Left ventricle myocardium superior (tissue), 1 donor: ENCODE measurements around the gene SCAF4. TPM values are rescaled to one million over a fixed set of nuclear protein-coding genes. Genes with fewer than 3 reads are reported as not detected.
"Not testable (repeated sequence)": the region's sequence is repeated elsewhere in the genome, so short reads cannot be mapped to it uniquely, and the experiment has no call there.

ENCODE experiments used
- ATAC-seq: fragments of 200-7000 bp; cut with Tn5 transposase; one replicate; pipeline ENCODE4 v1.9.1; 2020; ENCODE audit warnings: mild to moderate bottlenecking, moderate library complexity
- DNase-seq: peaks from one replicate; pipeline ENCODE4 v3.0.0-alpha.2; 2020
- intact Hi-C: fragments of 100-400 bp; cut with micrococcal nuclease; formaldehyde crosslinking; loops from one replicate; pipeline ENCODE4 v1.11.0; 2022
- total RNA-seq: library from RNA; stranded (reverse); fragmentation: NEBNext Ultra II Directional; extraction: Animal tissue kit (Norgen Biotek cat#: 25700); gene quantifications from one replicate; pipeline ENCODE4 v1.2.1, GENCODE V29; 2021
- donor health status: DM: no; HTN: yes; CAD: no; lungs with severe emphysema.

SCAF4 gene
- total RNA-seq, 1 donor from 2014 or later, result 16.7 TPM

GRCh38 chr21:31659286-31659535, 72.7 kb downstream of the SCAF4 start:
- ATAC-seq (peak; percentile 18), DNase-seq (no peak)
- intact Hi-C loops, result no loop called here

DNA sequence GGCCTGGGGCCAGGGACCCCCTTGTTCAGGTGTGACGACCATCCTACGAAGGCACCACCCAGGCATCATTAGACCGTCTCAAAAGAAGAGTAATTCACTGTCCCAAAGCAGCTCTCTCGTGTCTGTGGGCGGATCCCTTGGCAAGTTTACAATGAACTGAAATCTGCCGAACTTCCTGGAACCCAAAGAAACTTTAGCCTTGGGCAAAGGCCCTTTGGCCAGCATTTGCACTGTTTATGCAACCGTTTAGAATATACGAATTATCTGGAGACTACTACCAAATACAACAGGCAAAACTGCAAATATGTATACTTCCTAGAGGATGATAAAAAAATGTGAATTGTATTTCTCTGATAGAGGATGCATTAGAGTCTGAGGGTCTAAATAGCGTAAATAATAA, 73.9 kb downstream of the SCAF4 start:
- no peak for DNase-seq
- ATAC-seq, result no peak
- intact Hi-C loops, result no loop called here

- DNase-seq (no peak), ATAC-seq (no peak)
- intact Hi-C loops, result no loop called here
These were observed 75.5 kb downstream of the SCAF4 start for GRCh38 chr21:31656199-31657095.

- intact Hi-C loops, DNase-seq, ATAC-seq: not testable (repeated sequence)
These were observed 76.9 kb downstream of the SCAF4 start for GRCh38 chr21:31654821-31655580.

DNA sequence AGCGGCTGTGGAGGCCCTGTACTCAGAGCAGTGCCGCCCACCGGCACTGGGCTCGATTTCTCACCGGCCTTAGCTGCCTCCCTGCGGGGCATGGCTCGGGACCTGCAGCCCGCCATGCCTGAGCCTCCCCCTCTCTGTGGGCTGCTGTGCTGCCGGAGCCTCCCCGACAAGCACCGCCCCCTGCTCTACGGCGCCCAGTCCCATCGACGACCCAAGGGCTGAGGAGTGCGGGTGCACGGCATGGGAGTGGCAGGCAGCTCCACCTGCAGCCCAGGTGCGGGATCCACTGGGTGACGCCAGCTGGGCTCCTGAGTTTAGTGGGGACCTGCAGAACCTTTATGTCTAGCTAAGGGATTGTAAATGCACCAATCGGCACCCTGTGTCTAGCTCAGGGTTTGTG, 77.6 kb downstream of the SCAF4 start:
- intact Hi-C loops, result no loop called here
- DNase-seq, result no peak

GRCh38 chr21:31651491-31651890, 80.4 kb downstream of the SCAF4 start:
- DNase-seq, intact Hi-C loops, ATAC-seq: not testable (repeated sequence)

More for the DNA sequence above, 77.6 kb downstream of the SCAF4 start:
- no peak for ATAC-seq

GRCh38 chr21:31650930-31651329, 81.0 kb downstream of the SCAF4 start:
- intact Hi-C loops, result no loop called here
- DNase-seq (no peak), ATAC-seq (no peak)

GRCh38 chr21:31647650-31648049, 84.3 kb downstream of the SCAF4 start:
- intact Hi-C loops, result no loop called here
- DNase-seq, result no peak
- ATAC-seq, result no peak

DNA sequence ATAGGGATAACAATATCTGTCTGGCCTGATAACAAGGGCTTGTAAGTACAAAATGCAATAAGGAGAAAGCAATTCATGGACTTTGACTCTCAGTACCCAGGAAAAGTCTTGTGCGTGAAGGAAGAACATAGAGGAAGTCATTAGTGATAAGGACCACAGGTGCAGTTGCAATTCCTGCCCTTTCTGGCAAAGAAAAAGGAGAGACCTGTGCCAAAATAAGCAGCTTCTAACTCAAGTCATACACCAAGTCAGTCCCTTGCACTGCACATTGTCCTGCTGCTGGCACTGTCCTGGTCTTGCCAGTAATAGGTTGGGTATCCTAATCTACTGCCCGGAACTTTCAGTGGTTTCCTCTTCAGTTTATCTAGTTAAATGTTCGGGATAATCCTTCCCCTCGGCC, 87.3 kb downstream of the SCAF4 start:
- ATAC-seq, result no peak

GRCh38 chr21:31641416-31641922, 90.4 kb downstream of the SCAF4 start:
- ATAC-seq (no peak), DNase-seq (no peak)
- intact Hi-C loops, result no loop called here

More for the DNA sequence above, 87.3 kb downstream of the SCAF4 start:
- intact Hi-C loops, result no loop called here
- DNase-seq, result no peak

DNA sequence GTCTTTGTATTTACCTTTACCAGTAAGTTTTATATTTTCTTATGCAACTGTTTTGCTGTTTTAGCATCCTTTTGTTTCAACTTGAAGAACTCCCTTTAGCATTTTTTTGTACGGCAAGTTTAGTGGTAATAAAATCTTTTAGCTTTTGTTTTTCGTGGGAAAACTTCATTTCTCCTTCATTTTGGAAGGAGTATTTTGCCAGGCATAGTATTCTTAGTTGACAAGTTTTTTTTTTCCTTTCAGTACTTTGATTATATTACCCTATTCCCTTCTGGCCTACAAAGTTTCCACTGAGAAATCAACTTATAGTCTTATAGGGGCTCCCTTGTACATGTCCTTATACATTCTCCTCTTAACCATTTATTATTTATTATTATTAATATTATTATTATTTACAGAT, 95.0 kb downstream of the SCAF4 start:
- DNase-seq, result no peak
- intact Hi-C loops, result no loop called here

GRCh38 chr21:31634993-31635392, 96.9 kb downstream of the SCAF4 start:
- intact Hi-C loops, result no loop called here
- ATAC-seq (no peak), DNase-seq (no peak)

More for the DNA sequence above, 95.0 kb downstream of the SCAF4 start:
- ATAC-seq, result no peak

- DNase-seq, intact Hi-C loops, ATAC-seq: not testable (repeated sequence)
These were observed 100.0 kb downstream of the SCAF4 start for GRCh38 chr21:31631881-31632280.

DNA sequence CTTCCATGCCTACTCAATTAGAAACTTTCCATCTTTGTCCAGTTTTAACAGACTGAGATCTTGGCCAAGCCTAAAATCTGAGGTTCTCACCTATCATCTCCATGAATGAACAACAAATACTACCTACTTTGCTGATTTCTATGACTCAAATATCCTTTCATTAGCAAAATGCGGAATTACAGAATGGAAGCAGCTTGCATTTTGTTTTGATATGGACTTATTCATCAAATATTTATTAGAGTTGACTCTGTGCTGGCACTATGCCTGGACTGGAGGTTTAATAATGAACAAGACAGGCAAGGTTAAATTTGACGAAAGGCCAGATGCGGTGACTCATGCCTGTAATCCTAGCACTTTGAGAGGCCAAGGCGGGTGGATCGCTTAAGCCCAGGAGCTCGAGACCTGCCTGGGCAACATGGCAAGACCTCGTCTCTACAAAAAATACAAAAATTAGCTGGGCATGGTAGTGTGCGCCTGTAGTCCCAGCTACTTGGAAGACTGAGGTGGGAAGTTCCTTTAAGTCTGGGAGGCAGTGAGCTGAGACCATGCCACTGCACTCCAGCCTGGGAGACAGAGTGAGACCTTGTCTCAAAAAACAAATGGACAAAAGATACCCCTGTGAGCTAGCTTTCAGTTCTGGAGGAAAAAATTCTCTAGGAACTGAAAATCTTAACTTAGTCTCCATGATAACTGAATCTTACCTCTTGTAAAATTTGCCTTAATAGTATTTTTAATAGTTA, 101.8 kb downstream of the SCAF4 start:
- ATAC-seq (no peak), DNase-seq (no peak)
- intact Hi-C loops, result no loop called here

- ATAC-seq, result no peak
- DNase-seq, result no peak
These were observed 106.9 kb downstream of the SCAF4 start for GRCh38 chr21:31624961-31625491.

DNA sequence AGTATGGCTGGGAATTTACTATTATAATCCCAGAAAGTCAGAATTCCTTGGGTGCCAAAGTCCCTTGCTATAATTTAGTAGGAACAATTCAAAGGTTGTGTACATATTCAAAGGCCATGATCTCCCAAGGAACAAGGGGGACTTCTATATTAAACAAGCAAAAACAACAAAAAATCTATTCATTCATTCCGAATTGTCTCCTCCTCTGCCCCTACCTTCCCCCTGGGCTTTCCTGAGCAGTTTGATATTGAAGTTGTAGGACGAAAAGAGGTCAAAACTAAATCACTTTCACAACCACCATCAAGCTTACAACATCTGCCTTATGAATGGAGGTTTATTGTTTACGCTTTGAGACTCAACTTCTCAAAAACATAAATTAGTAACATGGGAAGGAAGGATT, 107.7 kb downstream of the SCAF4 start:
- intact Hi-C loops, result no loop called here
- no peak for DNase-seq
- no peak for ATAC-seq

More at GRCh38 chr21:31624961-31625491, 106.9 kb downstream of the SCAF4 start:
- intact Hi-C loops, result no loop called here

DNA sequence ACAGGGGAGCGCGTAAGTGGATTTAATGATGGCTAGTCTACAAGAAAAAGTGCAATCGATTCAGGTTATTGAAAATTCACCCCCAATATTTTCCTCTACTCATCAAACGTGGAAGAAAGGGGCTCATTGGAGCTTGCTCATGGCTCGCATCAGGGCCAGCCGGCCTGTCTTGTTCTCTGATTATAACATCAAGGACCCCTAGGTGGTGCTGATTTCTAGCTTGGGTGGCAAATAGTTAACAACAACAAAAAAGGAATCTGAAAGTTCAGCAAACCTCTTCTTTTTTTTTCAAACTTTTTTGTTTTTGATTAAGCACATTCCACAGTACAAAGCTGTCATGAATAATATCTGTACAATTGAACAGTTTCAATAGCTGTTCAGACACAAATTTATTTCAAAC, 108.3 kb downstream of the SCAF4 start:
- intact Hi-C loops, result no loop called here
- ATAC-seq (no peak), DNase-seq (no peak)

DNA sequence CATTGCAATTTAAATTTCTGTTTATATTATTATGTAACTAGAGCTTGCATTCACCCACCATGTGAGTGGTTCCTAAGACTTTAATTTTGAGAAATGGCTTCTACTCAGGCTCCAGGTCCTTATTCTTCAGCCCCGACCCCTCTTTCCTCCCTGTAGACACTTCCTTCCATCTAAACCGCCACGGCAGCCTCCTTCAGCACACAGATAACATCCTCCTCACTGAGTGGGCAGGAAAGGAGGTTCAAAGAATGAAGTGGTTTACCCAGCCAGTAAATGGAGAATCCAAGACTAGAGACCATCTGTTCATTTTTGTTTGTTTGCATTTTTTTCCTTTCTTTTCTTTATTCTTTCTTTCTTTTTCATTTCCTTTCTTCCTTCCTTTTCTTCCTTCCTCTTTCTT, 109.5 kb downstream of the SCAF4 start:
- DNase-seq, result no peak
- intact Hi-C loops, result no loop called here
- no peak for ATAC-seq
